ENCODE measurements around the gene NUDT7.

The NUDT7 gene

DNA sequence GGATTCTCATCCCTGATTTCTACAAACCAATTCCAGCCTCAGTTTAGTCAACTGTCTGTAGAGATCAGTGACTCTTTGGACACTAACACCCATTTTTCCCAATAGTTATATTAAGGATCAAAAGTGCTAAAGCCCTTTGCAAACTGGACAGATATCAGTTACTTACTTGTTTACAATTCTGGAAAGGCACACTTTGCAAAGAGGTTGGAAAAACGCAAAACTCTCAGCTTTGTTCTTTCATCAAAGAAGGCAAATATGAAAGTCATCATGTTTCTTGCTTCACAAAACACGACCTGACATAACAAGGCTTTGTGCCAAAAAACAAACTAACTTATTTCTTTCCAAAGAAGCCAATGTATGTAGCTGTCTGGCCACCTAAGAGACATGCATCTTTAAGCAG lies 39.9 kb downstream of the NUDT7 start:
- ChIA-PET CTCF (no interaction called here), POLR2A (ENCODE audit: low non-redundant PET) (no interaction called here)
- DNase-seq (ENCODE audit: low spot score): no peak
- H3K27ac ChIP-seq: no peak overlapping the region
- no peak for TF ChIP-seq CTCF (conservative IDR thresholded peaks at IDR 0.05; ENCODE audit: low read depth)

DNA sequence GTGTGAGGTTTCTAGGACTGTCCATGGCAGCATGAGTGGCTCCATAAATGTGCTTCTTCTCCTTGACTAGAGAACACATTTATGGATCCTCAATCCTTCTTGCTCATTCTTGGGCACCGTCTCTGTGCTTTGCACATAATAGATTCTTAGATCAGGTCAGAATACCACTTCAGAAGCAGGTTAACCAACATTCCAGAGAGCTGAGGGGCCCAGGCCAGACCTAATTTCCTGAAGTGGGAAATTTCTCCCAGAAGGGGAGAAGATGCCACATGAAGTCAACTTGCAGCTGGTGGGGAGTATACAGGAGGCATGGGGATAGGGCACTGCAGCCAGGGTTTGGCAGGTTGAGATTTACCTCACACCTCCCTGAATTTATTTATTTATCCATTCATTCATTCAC lies 41.7 kb downstream of the NUDT7 start:
- CTCF ChIA-PET: no interaction called here
- DNase-seq (ENCODE audit: low spot score): no peak
- POLR2A ChIA-PET (ENCODE audit: low non-redundant PET): no interaction called here
- no peak overlapping the region for H3K27ac ChIP-seq
- no peak for TF ChIP-seq CTCF (conservative IDR thresholded peaks at IDR 0.05; ENCODE audit: low read depth)

- no peak overlapping the region for H3K27ac ChIP-seq
- POLR2A ChIA-PET (ENCODE audit: low non-redundant PET): no interaction called here
- CTCF ChIA-PET: interaction anchor here (0.7 kb wide), 1 partner anchor 93 kb away, joined by 4 read pairs; no protein-coding TSS in a partner anchor
- no peak for TF ChIP-seq CTCF (conservative IDR thresholded peaks at IDR 0.05; ENCODE audit: low read depth)
- DNase-seq (ENCODE audit: low spot score): no peak
Observed at GRCh38 chr16:77767211-77767610, 44.9 kb downstream of the NUDT7 start.

GRCh38 chr16:77767826-77768225 lies 45.5 kb downstream of the NUDT7 start:
- no peak for TF ChIP-seq CTCF (conservative IDR thresholded peaks at IDR 0.05; ENCODE audit: low read depth)
- CTCF ChIA-PET: interaction anchor here (0.6 to 0.7 kb wide), 2 partner anchors 93 to 96 kb away, joined by 3 to 4 read pairs; no protein-coding TSS in a partner anchor
- DNase-seq (ENCODE audit: low spot score): no peak
- POLR2A ChIA-PET (ENCODE audit: low non-redundant PET): no interaction called here
- H3K27ac ChIP-seq: no peak overlapping the region

GRCh38 chr16:77775911-77776909 lies 53.9 kb downstream of the NUDT7 start:
- peak; percentile 10 for DNase-seq (ENCODE audit: low spot score)
- H3K27ac ChIP-seq: no peak overlapping the region
- TF ChIP-seq CTCF (conservative IDR thresholded peaks at IDR 0.05; ENCODE audit: low read depth): no peak
- CTCF ChIA-PET: no interaction called here
- POLR2A ChIA-PET (ENCODE audit: low non-redundant PET): no interaction called here

DNA sequence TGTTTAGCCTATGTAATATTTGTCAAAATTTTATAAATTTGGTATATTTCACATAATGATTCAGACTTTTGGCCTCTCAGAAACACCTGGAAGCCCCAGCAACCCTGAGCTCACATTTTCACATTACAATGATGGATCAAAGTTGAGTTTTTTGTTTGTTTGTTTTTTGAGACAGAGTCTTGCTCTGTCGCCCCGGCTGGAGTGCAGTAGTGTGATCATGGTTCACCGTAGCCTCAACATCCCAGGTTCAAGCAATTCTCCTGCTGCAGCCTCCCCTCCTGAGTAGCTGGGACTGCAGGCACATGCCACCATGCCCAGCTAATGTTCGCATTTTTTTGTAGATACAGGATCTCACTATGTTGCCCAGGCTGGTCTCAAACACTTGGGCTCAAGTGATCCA lies 55.4 kb downstream of the NUDT7 start:
- TF ChIP-seq CTCF (conservative IDR thresholded peaks at IDR 0.05; ENCODE audit: low read depth): no peak
- no peak overlapping the region for H3K27ac ChIP-seq
- CTCF ChIA-PET: no interaction called here
- POLR2A ChIA-PET (ENCODE audit: low non-redundant PET): no interaction called here
- no peak for DNase-seq (ENCODE audit: low spot score)

All from RWPE1 (cell line).